Measurements from ENCODE around the gene SLC26A4. TPM values are rescaled to one million over a fixed set of nuclear protein-coding genes. Genes with fewer than 3 reads are reported as not detected.

Gene SLC26A4
- total and polyA plus RNA-seq, 4 donors = 0.28 to 8.7 (median 3.7) TPM

DNA sequence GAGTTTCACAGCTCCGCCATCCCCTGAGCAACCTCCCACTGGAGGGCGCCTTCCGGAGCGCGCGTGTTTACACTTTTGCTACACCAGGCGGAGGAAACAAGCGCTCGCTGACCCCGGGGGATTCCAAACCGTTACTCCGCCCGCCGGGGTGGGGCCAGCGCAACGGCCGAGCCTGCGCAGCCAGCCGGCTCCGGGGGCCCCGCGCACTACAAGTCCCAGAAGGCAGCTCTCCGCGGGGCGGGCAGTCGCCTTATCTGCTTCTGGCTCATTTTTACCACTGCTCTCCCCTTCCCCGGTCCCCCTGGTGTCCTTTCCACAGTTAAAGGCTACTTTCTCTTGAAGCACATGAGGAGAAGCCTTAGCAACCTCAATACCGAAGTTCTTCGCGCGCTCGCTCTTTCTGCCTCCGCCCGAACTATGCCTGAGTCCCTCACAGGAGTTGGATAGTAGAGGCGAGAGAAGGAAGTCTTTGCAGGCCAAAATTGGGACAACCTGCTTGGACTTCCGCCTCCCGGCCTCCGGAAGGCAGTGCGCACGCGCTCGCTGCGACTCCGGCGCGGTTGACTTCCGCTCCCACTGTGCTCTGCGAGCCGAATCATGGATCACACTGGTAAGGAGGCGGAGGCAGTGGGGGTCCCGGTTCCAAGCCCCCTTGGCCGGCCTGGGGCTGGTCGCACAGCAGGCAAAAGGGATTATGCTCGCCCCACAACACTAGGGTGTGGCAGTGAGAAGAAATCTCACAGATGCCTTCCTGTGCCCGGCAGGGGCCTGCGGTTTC lies 83.1 kb downstream of the SLC26A4 start, which contains the start of gene CBLL1:
CBLL1 (plus strand) TSS at position 576 of the 778 bp plus-strand sequence; CDS start at position 598, 22 bp downstream.
- H3K27me3 ChIP-seq (ENCODE audit: control insufficient read depth in 3 of 3, insufficient read depth in 3 of 3, low read length in 2 of 3) = no peaks in the 10 kb centered on the region
- H3K27ac ChIP-seq (ENCODE audit: low read depth in 1 of 2, low read length in 1 of 2) = peak within 1 kb of the TSS; percentile 98 to 100
- peak within 1 kb of the TSS; percentile 82 for H3K4me3 ChIP-seq
- TF ChIP-seq CTCF (IDR thresholded peaks at IDR 0.05; ENCODE audit: control extremely low read depth, extremely low read depth) = peak; percentile 63
- DNase-seq (peak; percentile 97 to 98 (median 98)), ATAC-seq (ENCODE audit: insufficient read depth, low FRiP score) (peak; percentile 98)
- no peaks in the 10 kb centered on the region for H3K36me3 ChIP-seq (ENCODE audit: control insufficient read depth in 4 of 4, insufficient read depth in 4 of 4, low read length in 4 of 4)
- H3K9me3 ChIP-seq (ENCODE audit: control insufficient read depth in 4 of 4, insufficient read depth in 3 of 4, low read length in 3 of 4) = peaks cover 0 to 2% (median 0%) of the 10 kb centered on the region in 4 donors
- WGBS, 2 donors = 0% methylated on average over 56 of the region's 56 CpGs
- H3K4me1 ChIP-seq (ENCODE audit: control insufficient read depth in 5 of 5, insufficient read depth in 5 of 5, low read length in 5 of 5) = peaks cover 0 to 20% (median 8%) of the 10 kb centered on the region in 5 donors
- peak within 1 kb of the TSS; percentile 75 to 87 for H3K9ac ChIP-seq (ENCODE audit: insufficient read depth in 1 of 2, low read length in 2 of 2)

- Histone ChIP-seq H3K4me1 (ENCODE audit: control insufficient read depth in 5 of 5, insufficient read depth in 5 of 5, low read length in 5 of 5) (peaks cover 0 to 20% (median 8%) of the 10 kb centered on the region in 5 donors), H3K36me3 (ENCODE audit: control insufficient read depth in 4 of 4, insufficient read depth in 4 of 4, low read length in 4 of 4) (no peaks in the 10 kb centered on the region)
These were observed 83.7 kb downstream of the SLC26A4 start for GRCh38 chr7:107744345-107744750.

DNA sequence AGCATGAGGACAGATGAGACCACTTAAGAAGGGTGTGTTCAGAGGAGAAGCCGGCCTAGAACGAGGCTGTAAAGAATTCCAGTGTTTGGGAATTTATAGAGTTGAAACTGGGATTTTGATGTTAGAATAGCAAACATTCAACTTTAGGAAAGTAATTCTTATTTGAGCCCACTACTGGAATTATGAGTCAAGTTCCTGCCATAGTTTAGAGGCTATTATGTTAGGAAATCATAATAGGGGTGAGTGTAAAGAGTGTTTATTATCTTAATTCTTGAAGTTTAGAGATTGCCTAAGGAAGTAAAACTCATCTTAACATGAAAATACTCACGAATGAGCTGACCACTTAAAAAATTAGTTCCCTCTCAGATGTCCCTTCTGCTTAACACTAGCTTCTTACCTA lies 85.4 kb downstream of the SLC26A4 start:
- WGBS, 2 donors = 55 to 69% methylated on average over 3 of the region's 3 CpGs
- no peak for TF ChIP-seq CTCF (IDR thresholded peaks at IDR 0.05; ENCODE audit: control extremely low read depth, extremely low read depth)
- Histone ChIP-seq H3K36me3 (ENCODE audit: control insufficient read depth in 4 of 4, insufficient read depth in 4 of 4, low read length in 4 of 4) (peaks cover under 1 to 7% (median 3%) of the 10 kb centered on the region in 4 donors), H3K9me3 (ENCODE audit: control insufficient read depth in 4 of 4, insufficient read depth in 3 of 4, low read length in 3 of 4) (peaks cover 0 to 2% (median 0%) of the 10 kb centered on the region in 4 donors), H3K4me1 (ENCODE audit: control insufficient read depth in 5 of 5, insufficient read depth in 5 of 5, low read length in 5 of 5) (peaks cover 0 to 20% (median 8%) of the 10 kb centered on the region in 5 donors), H3K27ac (ENCODE audit: low read depth in 1 of 2, low read length in 1 of 2) (no peak overlapping the region), H3K9ac (ENCODE audit: insufficient read depth in 1 of 2, low read length in 2 of 2) (no peak overlapping the region), H3K27me3 (ENCODE audit: control insufficient read depth in 3 of 3, insufficient read depth in 3 of 3, low read length in 2 of 3) (no peaks in the 10 kb centered on the region), H3K4me3 (no peak overlapping the region)
- DNase-seq (no peak), ATAC-seq (ENCODE audit: insufficient read depth, low FRiP score) (no peak)

More at GRCh38 chr7:107744345-107744750, 83.7 kb downstream of the SLC26A4 start:
- DNase-seq = no peak
- WGBS, 2 donors = 0% methylated on average over 22 of the region's 22 CpGs
- no peak for TF ChIP-seq CTCF (IDR thresholded peaks at IDR 0.05; ENCODE audit: control extremely low read depth, extremely low read depth)
- Histone ChIP-seq H3K4me3 (peak overlapping the region; percentile 82), H3K27ac (ENCODE audit: low read depth in 1 of 2, low read length in 1 of 2) (peak overlapping the region; percentile 98 to 100), H3K9ac (ENCODE audit: insufficient read depth in 1 of 2, low read length in 2 of 2) (peak overlapping the region; percentile 75 to 87), H3K9me3 (ENCODE audit: control insufficient read depth in 4 of 4, insufficient read depth in 3 of 4, low read length in 3 of 4) (peaks cover 0 to 2% (median 0%) of the 10 kb centered on the region in 4 donors), H3K27me3 (ENCODE audit: control insufficient read depth in 3 of 3, insufficient read depth in 3 of 3, low read length in 2 of 3) (no peaks in the 10 kb centered on the region)
- peak; percentile 22 for ATAC-seq (ENCODE audit: insufficient read depth, low FRiP score)
